CMK (cell line): ENCODE results near the gene SHFL.

Experiments
- DNase-seq: peaks from one replicate; pipeline ENCODE4 v3.0.0-alpha.2; 2010; ENCODE audit warnings: low read depth

SHFL gene

GRCh38 chr19:10134040-10134439 is 47.9 kb downstream of the SHFL start:
- DNase-seq, result no peak

GRCh38 chr19:10135551-10136334 is 49.6 kb downstream of the SHFL start:
- no peak for DNase-seq

- DNase-seq, result no peak
These were observed 50.8 kb downstream of the SHFL start for GRCh38 chr19:10136936-10137335.

- DNase-seq, result no peak
These were observed 51.9 kb downstream of the SHFL start for GRCh38 chr19:10137751-10138682.

- no peak for DNase-seq
These were observed 53.0 kb downstream of the SHFL start for GRCh38 chr19:10138879-10139795.

- DNase-seq, result no peak
These were observed 53.8 kb downstream of the SHFL start for GRCh38 chr19:10139952-10140351.

GRCh38 chr19:10141479-10141878 is 55.4 kb downstream of the SHFL start:
- no peak for DNase-seq

GRCh38 chr19:10141973-10142372 is 55.9 kb downstream of the SHFL start:
- DNase-seq, result no peak
